GM13977 (cell line): Measurements from ENCODE around the gene CYGB.

Experiments
- DNase-seq: peaks from one replicate; pipeline ENCODE4 v3.0.0; 2012; ENCODE audit warnings: low spot score
- in situ Hi-C: fragments of 300-500 bp; cut with MboI; formaldehyde crosslinking; loops from one replicate; pipeline ENCODE4 v1.12.0; 2022; ENCODE audit warnings: low sequenced_read_pairs, low pct_unique_long_range_greater_than_20kb, mixed read lengths, inconsistent platforms; ENCODE audit not compliant: unreplicated experiment
- TF ChIP-seq, protein P1 (sequence below): IDR thresholded peaks from 2 replicates; pipeline ENCODE4 v1.5.1; 2012; ENCODE audit warnings: mild to moderate bottlenecking, control low read depth; ENCODE audit not compliant: insufficient read depth; ENCODE audit errors: extremely low read depth, missing control alignments

CYGB gene

DNA sequence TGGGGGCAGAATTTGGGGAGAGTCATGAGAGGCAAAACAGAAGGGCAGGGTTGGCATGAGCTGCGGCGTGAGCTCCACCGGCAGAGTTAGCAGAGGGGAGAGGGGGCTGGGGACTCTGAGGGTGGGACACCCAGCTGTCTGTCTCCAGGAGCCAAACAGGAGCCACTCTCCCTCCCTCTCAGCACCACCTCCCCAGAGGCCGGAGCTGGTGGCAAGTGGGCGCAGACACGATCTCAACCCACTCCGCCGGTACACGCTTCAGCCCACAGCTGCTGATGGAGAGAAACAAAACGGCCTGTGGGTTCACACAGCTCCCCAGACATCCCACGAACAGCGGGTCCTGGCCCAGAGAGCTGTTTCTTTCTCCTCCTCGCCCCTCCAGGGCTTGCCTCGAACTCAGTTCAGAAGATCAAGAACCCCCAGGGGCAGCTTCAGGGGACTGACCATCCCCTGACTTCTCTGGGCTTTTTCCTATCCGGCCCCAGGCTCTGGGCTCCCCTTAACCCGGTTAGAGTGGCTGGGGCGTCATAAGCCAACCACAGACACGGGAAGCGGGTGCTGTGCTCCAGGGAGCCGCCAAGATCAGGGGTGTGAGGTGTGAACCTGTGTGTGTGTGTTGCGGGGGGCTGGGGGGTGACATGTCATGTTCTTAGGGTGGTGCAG lies 43.9 kb downstream of the CYGB start:
- DNase-seq, result no peak
- TF ChIP-seq, protein P1, sequence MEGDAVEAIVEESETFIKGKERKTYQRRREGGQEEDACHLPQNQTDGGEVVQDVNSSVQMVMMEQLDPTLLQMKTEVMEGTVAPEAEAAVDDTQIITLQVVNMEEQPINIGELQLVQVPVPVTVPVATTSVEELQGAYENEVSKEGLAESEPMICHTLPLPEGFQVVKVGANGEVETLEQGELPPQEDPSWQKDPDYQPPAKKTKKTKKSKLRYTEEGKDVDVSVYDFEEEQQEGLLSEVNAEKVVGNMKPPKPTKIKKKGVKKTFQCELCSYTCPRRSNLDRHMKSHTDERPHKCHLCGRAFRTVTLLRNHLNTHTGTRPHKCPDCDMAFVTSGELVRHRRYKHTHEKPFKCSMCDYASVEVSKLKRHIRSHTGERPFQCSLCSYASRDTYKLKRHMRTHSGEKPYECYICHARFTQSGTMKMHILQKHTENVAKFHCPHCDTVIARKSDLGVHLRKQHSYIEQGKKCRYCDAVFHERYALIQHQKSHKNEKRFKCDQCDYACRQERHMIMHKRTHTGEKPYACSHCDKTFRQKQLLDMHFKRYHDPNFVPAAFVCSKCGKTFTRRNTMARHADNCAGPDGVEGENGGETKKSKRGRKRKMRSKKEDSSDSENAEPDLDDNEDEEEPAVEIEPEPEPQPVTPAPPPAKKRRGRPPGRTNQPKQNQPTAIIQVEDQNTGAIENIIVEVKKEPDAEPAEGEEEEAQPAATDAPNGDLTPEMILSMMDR, result no peak
- in situ Hi-C loops, result no loop called here

DNA sequence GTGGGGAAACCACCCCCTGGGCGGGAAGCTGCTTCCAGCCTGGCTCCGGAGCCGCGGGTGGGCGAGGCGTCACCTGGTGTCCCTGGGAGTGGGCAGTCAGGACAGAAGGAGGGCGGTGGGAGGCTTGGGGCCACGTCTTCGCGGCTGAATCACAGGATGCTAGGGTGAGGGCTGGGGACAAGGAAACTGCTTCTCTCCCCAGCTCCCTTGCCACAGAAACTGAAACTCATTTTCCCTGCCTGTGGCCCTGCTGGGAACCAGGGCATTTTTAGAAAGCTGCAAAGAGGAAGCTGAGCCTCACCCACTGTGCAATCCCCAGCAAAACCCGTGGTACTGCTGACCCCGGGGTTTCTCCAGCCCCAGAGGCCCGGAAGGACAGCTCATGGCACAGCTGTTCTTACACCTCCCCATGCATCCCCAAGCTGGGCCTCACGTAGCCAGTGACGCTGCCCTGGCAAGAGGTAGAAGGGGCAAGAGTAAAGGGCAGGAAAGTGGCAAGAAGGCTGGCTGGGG lies 44.5 kb downstream of the CYGB start:
- TF ChIP-seq, protein P1, result no peak
- in situ Hi-C loops, result no loop called here

DNA sequence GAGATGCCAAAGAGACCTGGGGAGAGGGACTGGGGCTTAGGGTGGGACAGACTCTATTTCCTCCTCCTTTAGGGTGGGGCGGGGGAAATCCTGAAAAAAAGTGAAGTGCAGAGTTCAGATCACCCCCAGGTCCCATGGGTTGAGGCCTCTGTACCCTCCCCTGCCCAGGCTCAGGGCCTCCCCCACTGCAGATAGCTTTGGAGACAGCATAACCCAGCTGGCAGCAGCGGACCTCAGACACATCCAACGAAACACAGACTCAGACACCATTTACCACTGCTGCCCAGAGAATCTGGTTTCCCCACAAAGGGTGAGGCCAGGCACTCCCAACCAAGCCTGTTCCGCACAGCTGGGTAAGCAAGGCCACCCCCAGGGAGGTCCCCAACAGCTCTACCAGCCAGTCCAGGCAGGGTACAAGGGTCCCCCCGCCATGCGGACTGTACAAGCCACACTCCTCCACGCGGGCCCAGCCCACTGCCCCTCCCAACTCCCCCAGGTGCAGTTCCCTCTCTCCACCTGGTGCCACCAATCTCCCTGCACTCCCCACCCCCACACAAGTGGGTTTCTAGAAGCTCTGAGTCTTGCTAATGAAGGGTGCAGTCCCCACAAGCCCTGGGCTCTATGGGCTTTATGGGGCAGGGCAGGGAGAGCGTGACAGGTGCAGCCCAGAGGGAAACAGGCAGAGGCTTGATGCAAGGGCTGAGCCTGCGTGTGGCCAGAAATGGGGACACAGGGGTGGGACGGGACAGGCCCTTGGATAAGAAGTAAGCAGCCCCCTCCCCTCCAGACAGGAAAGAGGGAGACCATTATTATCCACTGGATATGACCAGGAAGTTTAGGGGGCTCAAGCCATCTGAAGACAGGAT lies 45.2 kb downstream of the CYGB start:
- in situ Hi-C loops, result no loop called here
- TF ChIP-seq, protein P1, result no peak
- DNase-seq, result peak; percentile 65

More for the DNA sequence above, 44.5 kb downstream of the CYGB start:
- peak; percentile 70 for DNase-seq

DNA sequence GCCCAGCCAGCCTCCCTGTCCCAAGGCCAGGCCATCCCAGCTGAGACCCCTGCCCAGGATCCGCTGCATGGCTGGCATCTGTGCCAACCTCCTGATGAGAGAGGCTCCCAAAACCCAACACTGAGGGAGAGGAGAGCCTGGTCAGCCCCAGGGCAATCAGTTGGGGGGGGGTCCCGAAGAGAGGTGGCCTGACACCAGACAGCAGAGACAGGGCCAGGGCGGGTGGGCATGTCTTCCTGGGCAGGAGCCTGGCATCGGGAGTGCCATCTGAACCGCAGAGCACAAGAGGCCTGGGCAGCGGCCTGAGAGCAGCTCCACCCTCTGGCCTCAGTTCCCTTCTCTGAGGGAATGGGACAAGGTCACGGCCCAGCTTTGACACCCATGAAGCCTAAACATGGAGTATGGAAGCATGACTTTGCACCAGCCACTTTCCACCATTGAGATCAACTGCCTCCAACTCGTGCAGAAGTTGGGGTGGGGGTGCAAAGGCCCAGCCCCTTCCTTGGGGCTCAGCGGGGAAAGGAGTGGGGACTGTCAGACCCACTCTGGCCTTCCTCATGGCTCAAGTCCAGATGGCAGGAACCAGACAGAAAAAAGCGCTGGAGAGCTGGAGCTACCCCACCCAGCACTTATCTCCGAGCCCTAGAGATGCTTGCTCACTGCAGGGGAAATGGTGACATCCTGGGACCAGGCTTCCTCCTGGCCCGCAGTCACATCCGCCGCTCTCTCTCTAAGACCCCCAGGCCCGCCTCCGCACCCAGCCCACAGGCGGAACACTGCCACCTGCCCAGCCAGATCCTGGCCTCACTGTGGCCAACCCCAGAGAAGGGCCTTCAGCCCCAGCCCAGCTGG lies 46.0 kb downstream of the CYGB start:
- DNase-seq, result no peak
- TF ChIP-seq, protein P1, result no peak
- in situ Hi-C loops, result no loop called here

DNA sequence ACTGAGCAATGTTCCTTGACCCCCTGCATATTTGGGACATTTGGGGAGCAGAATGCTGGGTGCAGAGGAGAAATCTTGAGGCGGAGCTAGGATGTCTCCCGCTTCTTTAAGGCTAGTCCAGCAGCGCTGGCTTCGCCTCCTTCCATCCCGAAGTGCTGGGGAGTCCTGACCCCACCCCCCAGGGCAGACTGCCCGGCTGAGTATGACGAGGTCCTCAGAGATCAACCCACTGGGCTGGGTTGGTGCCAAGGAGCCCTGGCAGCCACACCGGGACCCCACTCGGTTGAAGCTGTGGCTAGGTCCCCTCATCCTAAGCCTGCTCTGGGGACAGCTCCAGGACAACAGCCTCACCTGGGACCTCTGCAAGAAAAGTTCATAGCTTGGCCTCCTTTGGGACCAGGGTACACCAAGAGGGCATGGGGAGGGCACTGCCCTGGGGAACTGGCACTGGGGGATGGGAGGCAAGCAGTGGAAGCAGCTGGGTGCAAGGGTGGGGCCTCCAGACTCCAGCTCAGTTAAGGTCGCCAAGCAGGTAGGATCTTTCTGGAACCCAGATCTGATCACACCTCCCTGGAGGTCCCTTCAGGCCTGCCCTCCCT lies 47.3 kb downstream of the CYGB start:
- TF ChIP-seq, protein P1, result no peak
- in situ Hi-C loops, result no loop called here
- no peak for DNase-seq
